NCI-H1092 treated with DMSO at 0.1 percent for 48 hours (cell line): ENCODE data around the gene DNAH5.
"Not testable (repeated sequence)": the region's sequence is repeated elsewhere in the genome, so short reads cannot be mapped to it uniquely, and the experiment has no call there.

Source experiments
- DNase-seq: peaks from one replicate; lab custom pipeline; 2025; lab: John Stamatoyannopoulos, UW

The DNAH5 gene

DNA sequence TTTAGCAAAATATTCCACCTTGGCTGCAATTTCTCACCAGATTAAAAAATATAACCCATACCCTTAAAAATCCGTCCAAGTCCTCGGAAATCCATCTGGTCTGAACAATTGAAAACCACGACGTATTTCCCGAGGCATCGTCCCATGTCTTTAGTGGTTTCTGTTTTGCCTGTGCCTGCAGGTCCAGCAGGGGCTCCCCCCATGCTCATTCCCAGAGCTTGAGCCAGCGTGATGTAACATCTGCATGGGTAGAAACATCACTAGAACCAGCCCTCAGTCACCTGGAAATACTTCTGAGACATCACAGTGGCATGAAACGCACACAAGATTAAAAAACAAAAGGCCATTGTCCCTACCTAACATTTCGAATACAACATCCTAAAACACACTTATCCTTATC lies 114.0 kb downstream of the DNAH5 start:
- DNase-seq, result no peak

- no peak for DNase-seq
These were observed 123.1 kb downstream of the DNAH5 start for GRCh38 chr5:13821366-13821765.

DNA sequence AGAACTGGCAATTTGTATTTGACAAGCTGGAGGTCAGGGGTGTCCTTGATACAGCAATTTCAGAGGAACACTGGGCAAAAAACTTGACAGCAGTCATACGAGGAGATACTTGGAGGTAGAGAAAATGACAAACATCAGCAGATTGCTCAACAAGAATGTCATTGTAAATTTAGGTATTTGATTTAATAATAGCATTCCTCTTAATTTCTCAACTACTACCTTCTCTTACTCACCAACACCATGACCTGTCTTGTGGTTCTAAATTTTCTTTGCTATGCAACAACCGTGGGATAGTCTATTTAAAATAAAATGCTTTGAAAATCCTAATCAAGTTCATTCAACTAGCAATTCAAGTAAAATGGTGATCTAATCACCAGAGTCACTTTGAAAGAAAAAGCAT lies 128.4 kb downstream of the DNAH5 start:
- no peak for DNase-seq

GRCh38 chr5:13814301-13814700 lies 130.2 kb downstream of the DNAH5 start:
- no peak for DNase-seq

DNA sequence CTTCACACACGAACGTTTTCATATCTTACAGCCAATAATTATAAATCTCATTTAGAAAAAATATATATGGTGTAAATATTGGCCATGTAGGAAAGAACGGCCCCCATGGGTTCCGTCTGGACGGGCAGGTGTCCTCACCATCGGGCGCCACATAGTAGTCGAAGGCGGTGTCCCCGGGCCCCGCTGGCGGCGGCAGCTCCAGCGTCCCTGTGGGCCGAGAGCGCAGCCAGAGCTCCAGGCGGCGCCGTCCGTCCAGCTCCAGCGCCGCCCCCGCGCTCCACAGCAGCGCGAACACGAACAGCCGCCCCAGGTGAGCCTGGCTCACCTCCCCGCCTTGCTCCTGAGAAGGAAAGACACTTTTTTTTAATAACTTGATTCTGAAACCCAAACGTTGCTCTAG lies 134.6 kb downstream of the DNAH5 start:
- no peak for DNase-seq

- DNase-seq, result no peak
These were observed 140.2 kb downstream of the DNAH5 start for GRCh38 chr5:13804336-13804735.

GRCh38 chr5:13798569-13798968 lies 145.9 kb downstream of the DNAH5 start:
- not testable (repeated sequence) for DNase-seq

- DNase-seq, result no peak
These were observed 158.6 kb downstream of the DNAH5 start for GRCh38 chr5:13785781-13786415.

DNA sequence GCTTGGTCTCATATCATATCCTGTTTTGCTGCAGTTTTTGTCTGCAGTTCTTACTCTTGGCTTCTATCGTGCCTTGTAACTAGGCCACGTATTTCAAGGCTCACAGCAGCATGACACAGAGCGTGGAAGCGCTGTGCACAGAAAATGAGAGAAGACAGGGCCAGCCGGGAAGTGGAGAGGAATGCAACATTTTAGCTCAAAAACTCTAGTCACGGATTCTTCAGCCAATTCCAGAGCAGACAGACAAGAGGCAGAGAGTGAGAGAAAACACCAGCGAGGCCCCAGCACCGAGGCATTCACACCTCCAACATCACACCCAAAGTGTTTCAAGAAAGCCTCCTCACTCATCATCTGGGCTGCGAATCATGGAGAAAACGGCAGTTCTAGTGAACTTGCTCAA lies 160.8 kb downstream of the DNAH5 start:
- no peak for DNase-seq

- no peak for DNase-seq
These were observed 164.4 kb downstream of the DNAH5 start for GRCh38 chr5:13780081-13780480.

DNA sequence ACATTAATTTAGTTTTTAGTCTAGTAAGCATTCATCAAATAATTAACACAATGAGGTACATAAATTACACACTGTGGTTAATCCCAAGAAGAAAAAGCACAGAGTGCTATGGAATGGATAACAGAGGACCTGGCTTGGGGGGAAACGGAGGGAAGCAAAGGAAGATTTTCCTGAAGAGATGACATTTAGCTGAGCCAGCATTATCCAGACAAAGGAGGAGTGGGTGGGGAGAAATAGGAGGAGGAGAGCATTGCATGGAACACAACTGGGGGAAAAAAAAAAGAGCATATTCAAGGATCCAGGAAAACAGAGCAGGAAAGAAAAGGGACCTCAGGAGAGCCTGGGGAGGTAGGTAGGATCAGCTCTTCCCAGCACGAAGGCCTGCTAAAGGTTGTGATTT lies 170.8 kb downstream of the DNAH5 start:
- no peak for DNase-seq

DNA sequence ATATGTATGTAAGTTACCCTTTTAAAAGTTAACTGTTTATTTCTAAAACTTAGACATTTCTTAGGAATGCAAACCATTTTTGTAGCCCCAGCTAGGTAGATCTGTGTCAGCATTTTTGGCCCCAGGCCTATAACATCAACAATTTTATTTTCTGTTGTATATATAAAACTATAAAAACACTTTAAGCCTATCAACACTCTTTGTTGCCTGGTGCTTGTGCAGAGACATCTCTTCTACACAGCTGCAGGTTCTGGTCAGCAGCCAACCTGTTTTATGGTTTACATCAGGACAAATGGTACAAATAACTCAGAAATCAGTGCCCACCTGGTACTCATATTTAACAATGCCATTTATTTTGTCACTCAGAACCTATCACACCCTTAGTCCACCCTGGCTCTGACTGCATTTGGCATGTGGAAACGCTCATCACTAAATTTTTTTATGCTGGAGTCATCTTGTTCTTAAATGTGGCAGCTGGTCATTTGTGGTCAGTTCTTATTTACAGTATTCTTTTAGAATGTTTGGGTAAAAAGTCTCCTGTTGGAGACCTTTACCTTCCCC lies 173.4 kb downstream of the DNAH5 start:
- no peak for DNase-seq

- no peak for DNase-seq
These were observed 178.3 kb downstream of the DNAH5 start for GRCh38 chr5:13766236-13766635.

GRCh38 chr5:13763719-13764118 lies 180.8 kb downstream of the DNAH5 start:
- DNase-seq, result no peak

DNA sequence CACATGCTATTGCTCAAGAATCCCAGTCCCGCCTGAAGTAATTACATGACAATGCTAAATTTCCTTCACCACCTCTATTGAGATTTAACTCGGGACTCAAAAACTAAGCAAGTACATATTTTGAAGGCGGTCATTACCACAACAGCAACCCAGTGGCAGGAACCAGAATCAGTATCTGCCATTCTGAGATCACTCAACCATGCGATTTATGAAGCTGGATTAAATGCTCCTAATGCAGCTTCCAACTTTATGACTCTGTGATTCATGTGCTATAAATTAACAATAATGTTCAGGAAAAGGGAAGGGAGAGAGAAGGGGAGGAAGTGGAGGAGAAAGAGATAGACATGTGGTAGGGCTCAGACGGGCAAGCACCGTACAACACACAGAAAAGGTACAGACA lies 194.7 kb downstream of the DNAH5 start:
- DNase-seq, result no peak

- DNase-seq, result no peak
These were observed 198.5 kb downstream of the DNAH5 start for GRCh38 chr5:13746026-13746425.

DNA sequence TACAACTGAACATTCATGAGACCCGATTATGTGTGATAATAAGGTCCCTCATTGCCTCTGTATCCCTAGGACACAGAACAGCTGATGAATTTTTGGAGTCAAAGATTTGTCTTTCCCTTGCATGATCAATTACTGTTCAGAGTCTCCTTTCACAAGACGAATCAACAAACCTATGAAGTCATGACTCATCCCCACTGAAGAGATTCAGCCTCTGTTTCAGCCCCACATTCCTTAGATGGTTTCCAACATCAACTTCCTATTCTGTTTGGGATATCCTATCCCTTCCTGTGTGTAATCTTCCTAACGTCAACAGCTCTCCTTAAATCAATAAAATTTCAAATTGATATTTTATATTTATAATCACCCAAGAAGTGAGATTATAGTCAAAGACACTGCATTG lies 199.0 kb downstream of the DNAH5 start:
- no peak for DNase-seq

DNA sequence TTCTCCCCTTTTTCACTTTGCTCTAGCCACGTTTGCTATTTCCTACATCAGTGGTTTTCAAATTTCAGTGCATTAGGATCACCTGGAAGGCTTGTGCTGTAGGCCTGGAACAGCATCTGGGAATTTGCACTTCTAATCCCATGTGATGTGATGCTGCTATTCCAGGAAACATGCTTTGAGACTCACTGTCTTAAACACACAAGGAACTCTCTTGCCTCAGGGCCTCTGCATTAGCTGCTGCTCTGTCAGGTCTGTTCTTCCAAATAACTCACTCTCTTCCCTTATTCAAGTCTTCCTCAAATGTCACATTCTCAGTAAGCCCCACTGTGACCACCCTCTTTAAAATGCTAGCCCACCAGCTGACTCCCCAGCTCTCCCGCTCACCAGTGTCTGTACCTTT lies 204.0 kb downstream of the DNAH5 start:
- DNase-seq, result no peak

GRCh38 chr5:13739479-13739878 lies 205.0 kb downstream of the DNAH5 start:
- no peak for DNase-seq

GRCh38 chr5:13735691-13736090 lies 208.8 kb downstream of the DNAH5 start:
- no peak for DNase-seq

DNA sequence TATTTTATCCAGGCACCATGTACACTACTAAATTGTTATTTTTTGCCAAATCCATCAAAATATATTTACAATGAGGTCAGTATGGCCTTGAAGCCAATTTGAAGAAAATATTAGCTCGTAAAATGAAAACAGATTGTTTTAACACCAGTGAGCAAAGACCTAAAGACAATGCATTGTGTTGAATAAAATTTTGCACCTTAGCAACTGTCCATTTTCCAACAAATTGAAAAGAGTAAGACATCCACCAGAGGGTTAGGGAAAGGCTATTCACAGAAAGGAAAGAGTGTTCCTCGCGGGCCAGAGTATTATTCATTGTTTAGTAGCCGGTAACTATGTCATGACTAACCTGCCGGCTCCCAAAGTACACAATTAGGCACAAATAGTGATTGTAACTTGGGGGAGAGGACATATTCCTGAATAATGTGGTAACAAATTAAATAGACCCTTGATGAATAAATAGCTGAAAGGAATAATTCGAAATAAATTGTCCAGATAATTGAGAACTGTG lies 213.3 kb downstream of the DNAH5 start:
- no peak for DNase-seq

- DNase-seq, result no peak
These were observed 235.6 kb downstream of the DNAH5 start for GRCh38 chr5:13708906-13709305.

DNA sequence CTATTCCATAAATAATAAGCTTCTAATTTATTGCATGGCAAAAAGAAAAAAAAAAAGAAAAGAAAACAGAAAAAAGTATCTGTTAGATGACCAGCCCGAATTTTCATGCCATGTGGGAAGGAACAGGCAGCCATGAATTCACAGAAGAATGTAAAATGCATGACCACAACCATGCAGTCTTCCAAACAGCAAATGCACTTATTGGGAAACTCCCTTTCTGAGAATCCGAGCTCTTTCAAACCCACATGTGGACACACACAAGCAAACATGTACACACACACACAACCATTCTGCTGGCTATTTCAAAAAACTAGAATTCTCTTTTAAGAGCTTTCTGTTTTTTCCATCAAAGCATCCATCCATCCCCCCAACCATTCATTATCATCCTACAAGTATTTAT lies 236.1 kb downstream of the DNAH5 start:
- DNase-seq, result no peak

DNA sequence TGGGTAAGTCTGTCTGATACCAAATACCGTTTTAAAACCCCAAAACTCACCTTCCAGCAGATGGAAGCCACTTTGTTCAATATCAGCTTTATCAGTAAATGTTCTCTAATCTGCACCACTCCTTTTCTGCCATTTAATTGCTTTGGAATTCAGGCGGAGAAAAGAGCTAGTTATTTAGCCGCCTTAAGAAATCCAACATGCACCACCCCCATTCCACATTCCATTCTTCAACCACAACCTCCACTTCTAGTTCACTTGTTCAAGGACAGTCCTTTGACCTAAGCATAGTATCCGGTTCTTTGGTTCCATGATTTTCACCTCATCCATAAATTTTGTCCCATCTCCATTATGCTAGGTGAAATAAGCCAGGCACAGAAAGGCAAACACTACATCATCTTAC lies 240.1 kb downstream of the DNAH5 start:
- DNase-seq, result no peak
